H1 (cell line): ENCODE data around the gene LTO1. TPM values are rescaled to one million over a fixed set of nuclear protein-coding genes. Genes with fewer than 3 reads are reported as not detected.

Experiments used
- BACH1 ChIP-seq: IDR thresholded peaks from 2 replicates; pipeline ENCODE4 v1.6.1; 2012; ENCODE audit warnings: low read length, improper control_type of control experiment
- EGR1 ChIP-seq: IDR thresholded peaks from 2 replicates; pipeline ENCODE4 v1.6.1; 2011; ENCODE audit warnings: low read depth, low read length, borderline replicate concordance
- HDAC2 ChIP-seq, 2 experiments: fragments of 300-600 bp in 1 of 2; sonication (generic) in 1 of 2; IDR thresholded peaks; 2 replicates each; pipeline ENCODE4 v1.6.1; 2011 to 2012; ENCODE audit warnings: low read depth in 2 of 2, low read length in 2 of 2, mild to moderate bottlenecking in 2 of 2, moderate library complexity in 2 of 2, borderline replicate concordance in 1 of 2, inconsistent platforms in 1 of 2
- JUND ChIP-seq: IDR thresholded peaks from 2 replicates; pipeline ENCODE4 v1.6.1; 2011; ENCODE audit warnings: mild to moderate bottlenecking, improper control_type of control experiment, low read length
- KDM5A ChIP-seq: fragments of 200-600 bp; IDR thresholded peaks from 2 replicates; pipeline ENCODE4 v1.7.1; 2012; ENCODE audit warnings: mild to moderate bottlenecking, low read length, inconsistent platforms, mixed read lengths
- POLR2A ChIP-seq, 2 experiments: IDR thresholded peaks; 1 replicate in 1 of 2; 2 replicates in 1 of 2; pipeline ENCODE4 v1.6.1; 2011; ENCODE audit warnings: low read depth in 2 of 2, low read length in 2 of 2, mild to moderate bottlenecking in 2 of 2; ENCODE audit errors: control extremely low read depth in 1 of 2
- SAP30 ChIP-seq: fragments of 300-600 bp; sonication (generic); IDR thresholded peaks from 2 replicates; pipeline ENCODE4 v1.7.1; 2012; ENCODE audit warnings: low read length, moderate library complexity, mild to moderate bottlenecking, inconsistent platforms; ENCODE audit not compliant: insufficient read depth, insufficient replicate concordance
- SP2 ChIP-seq: IDR thresholded peaks from 2 replicates; pipeline ENCODE4 v1.6.1; 2012; ENCODE audit warnings: mild to moderate bottlenecking, low read length, inconsistent platforms
- polyA plus RNA-seq, 7 experiments: library from polyadenylated mRNA; depleted of rRNA in 3 of 7; stranded (reverse) in 5 of 7; unstranded in 2 of 7; fragments of >200 nt in 5 of 7; fragments of 200-250 nt in 2 of 7; gene quantifications; 1 replicate in 5 of 7; 2 replicates in 1 of 7; 4 replicates in 1 of 7; pipeline versions ENCODE4 v1.2.1 to v1.2.3, GENCODE V29; 2011 to 2013; ENCODE audit warnings: missing spikeins in 2 of 7, mixed read lengths in 2 of 7
- total RNA-seq: library from RNA; stranded (reverse); fragmentation: NEBNext Ultra II Directional; extraction: Animal tissue kit (Norgen Biotek cat#: 25700); gene quantifications from 2 replicates; pipeline ENCODE4 v1.2.1, GENCODE V29; 2021
- TF ChIP-seq, protein P1 (sequence below): IDR thresholded peaks from 2 replicates; pipeline ENCODE4 v1.6.1; 2011; ENCODE audit warnings: low read length, improper control_type of control experiment
- TF ChIP-seq, protein P2 (sequence below): IDR thresholded peaks from 2 replicates; pipeline ENCODE4 v1.6.1; 2012; ENCODE audit warnings: inconsistent platforms

The LTO1 gene
- total and polyA plus RNA-seq, 2 of the 8 experiments (the other 6 are each of a cell fraction or from before 2014, with no cell fraction given) = 15.4 to 21.3 TPM

DNA sequence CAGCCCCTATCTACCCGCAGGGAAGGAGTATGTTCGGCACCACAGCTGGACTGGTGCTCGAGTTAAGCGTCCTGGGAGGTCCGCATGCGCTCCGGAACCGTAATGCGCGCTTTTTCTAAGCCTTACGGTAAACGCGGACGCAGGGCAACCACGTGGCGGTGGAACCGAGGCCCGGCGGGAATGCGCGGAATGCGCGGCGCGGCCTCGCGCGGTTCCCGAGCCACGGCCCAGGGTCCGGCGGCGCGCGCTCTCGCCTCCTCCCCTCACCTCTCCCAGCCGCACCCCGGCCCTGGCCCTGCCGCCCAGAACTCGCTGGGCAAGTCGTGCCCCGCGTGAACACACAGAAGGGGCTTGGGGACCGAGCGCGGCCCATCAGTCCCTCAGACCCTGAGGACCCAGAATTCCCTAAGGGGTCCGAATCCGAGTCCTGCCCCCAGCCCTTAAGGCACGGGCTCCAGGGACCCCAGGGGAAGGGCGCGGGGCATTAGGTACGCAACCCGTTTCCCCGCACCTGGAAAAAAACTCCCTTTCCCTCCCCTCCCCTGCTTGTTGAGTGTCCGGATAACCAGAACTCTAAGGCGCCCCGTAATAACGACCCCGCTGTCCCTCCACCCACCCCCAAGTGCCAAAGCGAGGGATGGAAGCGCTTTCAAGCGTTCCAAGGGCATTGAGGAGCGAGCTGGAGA is 38.5 kb downstream of the LTO1 start (continued):
- TF ChIP-seq, protein P1, sequence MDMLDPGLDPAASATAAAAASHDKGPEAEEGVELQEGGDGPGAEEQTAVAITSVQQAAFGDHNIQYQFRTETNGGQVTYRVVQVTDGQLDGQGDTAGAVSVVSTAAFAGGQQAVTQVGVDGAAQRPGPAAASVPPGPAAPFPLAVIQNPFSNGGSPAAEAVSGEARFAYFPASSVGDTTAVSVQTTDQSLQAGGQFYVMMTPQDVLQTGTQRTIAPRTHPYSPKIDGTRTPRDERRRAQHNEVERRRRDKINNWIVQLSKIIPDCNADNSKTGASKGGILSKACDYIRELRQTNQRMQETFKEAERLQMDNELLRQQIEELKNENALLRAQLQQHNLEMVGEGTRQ = peak; percentile 67
- TF ChIP-seq JUND = no peak
- TF ChIP-seq SAP30 = no peak
- no peak for TF ChIP-seq EGR1
- TF ChIP-seq BACH1 = peak; percentile 81
- TF ChIP-seq, protein P2, sequence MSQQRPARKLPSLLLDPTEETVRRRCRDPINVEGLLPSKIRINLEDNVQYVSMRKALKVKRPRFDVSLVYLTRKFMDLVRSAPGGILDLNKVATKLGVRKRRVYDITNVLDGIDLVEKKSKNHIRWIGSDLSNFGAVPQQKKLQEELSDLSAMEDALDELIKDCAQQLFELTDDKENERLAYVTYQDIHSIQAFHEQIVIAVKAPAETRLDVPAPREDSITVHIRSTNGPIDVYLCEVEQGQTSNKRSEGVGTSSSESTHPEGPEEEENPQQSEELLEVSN = peak; percentile 98
- no peak for TF ChIP-seq SP2
- peak in 1 of 2 experiments; percentile 76; a peak in 2 of 4 replicates for TF ChIP-seq HDAC2 (IDR thresholded peaks at IDR 0.05; ENCODE audit: borderline replicate concordance in 1 of 2, low read depth in 2 of 2, low read length in 2 of 2)
- no peak for TF ChIP-seq POLR2A (IDR thresholded peaks at IDR 0.05; ENCODE audit: control extremely low read depth in 1 of 2, low read depth in 2 of 2, low read length in 2 of 2)
- TF ChIP-seq KDM5A = no peak
- TF ChIP-seq, all 59 proteins: peak for 18
